Naive B cell (primary cell): ENCODE data around the gene XYLT1. TPM values are rescaled to one million over a fixed set of nuclear protein-coding genes. Genes with fewer than 3 reads are reported as not detected.
A peak's percentile ranks its signal among the peaks of the same experiment; 100 is the strongest.

ENCODE experiments used
- ATAC-seq, 2 donors: fragments of 150-1000 bp; cut with Tn5 transposase; 2 replicates each; pipeline ENCODE4 v1.10.0; 2021; ENCODE audit warnings: low read depth in 2 of 2, mild to moderate bottlenecking in 2 of 2, moderate library complexity in 2 of 2
- DNase-seq: peaks from one replicate; pipeline ENCODE4 v3.0.0; 2022
- H3K27ac Mint-ChIP-seq, 6 donors: one replicate each; pipeline ENCODE4 v1.8.0; 2020 to 2022; ENCODE audit warnings: mild to moderate bottlenecking in 6 of 6, mixed read lengths in 6 of 6, moderate library complexity in 5 of 6, inconsistent platforms in 2 of 6
- H3K27me3 Mint-ChIP-seq, 3 donors: one replicate each; pipeline ENCODE4 v1.8.0; 2021 to 2022; ENCODE audit warnings: mixed read lengths in 3 of 3, mild to moderate bottlenecking in 1 of 3
- H3K36me3 Mint-ChIP-seq, 2 donors: one replicate each; pipeline ENCODE4 v1.8.0; 2020 to 2022; ENCODE audit warnings: mixed read lengths in 2 of 2, inconsistent platforms in 1 of 2, mild to moderate bottlenecking in 1 of 2
- H3K4me1 Mint-ChIP-seq, 3 donors: one replicate each; pipeline ENCODE4 v1.8.0; 2020 to 2022; ENCODE audit warnings: mixed read lengths in 3 of 3, inconsistent platforms in 1 of 3, mild to moderate bottlenecking in 1 of 3, moderate library complexity in 1 of 3
- H3K4me3 Mint-ChIP-seq, 8 donors: one replicate each; pipeline ENCODE4 v1.8.0; 2020 to 2022; ENCODE audit warnings: mild to moderate bottlenecking in 8 of 8, mixed read lengths in 8 of 8, moderate library complexity in 8 of 8, inconsistent platforms in 2 of 8
- H3K9me3 Mint-ChIP-seq, 7 donors: one replicate each; pipeline ENCODE4 v1.8.0; 2020 to 2022; ENCODE audit warnings: mixed read lengths in 7 of 7, mild to moderate bottlenecking in 5 of 7, inconsistent platforms in 2 of 7, moderate library complexity in 1 of 7
- polyA plus RNA-seq, 6 donors: library from polyadenylated mRNA; unstranded; fragments of 300-500 nt; fragmentation: Illumina TruSeq; gene quantifications; one replicate each; pipeline ENCODE4 v1.2.3, GENCODE V29; 2021; ENCODE audit warnings: low read depth in 6 of 6

XYLT1 gene
- polyA plus RNA-seq, 6 donors from 2014 or later = 1.7 to 8.7 (median 3.9) TPM

- peaks cover 0 to 5% (median 0%) of the 10 kb centered on the region in 7 donors for H3K9me3 Mint-ChIP-seq
- H3K4me1 Mint-ChIP-seq = peaks cover 46 to 60% (median 53%) of the 10 kb centered on the region in 3 donors
- peak overlapping the region in 2 of 6 donors; percentile 89 to 91 for H3K27ac Mint-ChIP-seq
- ATAC-seq (no peak), DNase-seq (no peak)
- H3K27me3 Mint-ChIP-seq = no peaks in the 10 kb centered on the region
- H3K4me3 Mint-ChIP-seq = peak overlapping the region in 1 of 8 donors; percentile 12
- peaks cover 7 to 21% of the 10 kb centered on the region in 2 donors for H3K36me3 Mint-ChIP-seq
Measured at GRCh38 chr16:17447101-17447569, 23.6 kb downstream of the XYLT1 start.

GRCh38 chr16:17446661-17447060, 24.1 kb downstream of the XYLT1 start:
- H3K4me1 Mint-ChIP-seq = peaks cover 43 to 56% (median 51%) of the 10 kb centered on the region in 3 donors

GRCh38 chr16:17445421-17445820, 25.3 kb downstream of the XYLT1 start:
- H3K4me1 Mint-ChIP-seq = peaks cover 38 to 53% (median 42%) of the 10 kb centered on the region in 3 donors
- H3K27ac Mint-ChIP-seq = peak overlapping the region in 1 of 6 donors; percentile 47
- peaks cover 0 to 5% (median 2%) of the 10 kb centered on the region in 7 donors for H3K9me3 Mint-ChIP-seq

More at GRCh38 chr16:17446661-17447060, 24.1 kb downstream of the XYLT1 start:
- H3K36me3 Mint-ChIP-seq = peaks cover 11 to 21% of the 10 kb centered on the region in 2 donors
- H3K4me3 Mint-ChIP-seq = peak overlapping the region in 2 of 8 donors; percentile 12 to 76
- H3K9me3 Mint-ChIP-seq = peaks cover 0 to 5% (median 0%) of the 10 kb centered on the region in 7 donors
- H3K27ac Mint-ChIP-seq = peak overlapping the region in 3 of 6 donors; percentile 88 to 91 (median 89)
- no peak for DNase-seq
- ATAC-seq = no peak
- no peaks in the 10 kb centered on the region for H3K27me3 Mint-ChIP-seq

GRCh38 chr16:17444658-17445057, 26.1 kb downstream of the XYLT1 start:
- ATAC-seq = no peak
- H3K4me1 Mint-ChIP-seq = peaks cover 37 to 53% (median 42%) of the 10 kb centered on the region in 3 donors

More at GRCh38 chr16:17445421-17445820, 25.3 kb downstream of the XYLT1 start:
- Mint-ChIP-seq H3K36me3 (peaks cover 11 to 15% of the 10 kb centered on the region in 2 donors), H3K4me3 (peak overlapping the region in 1 of 8 donors; percentile 3), H3K27me3 (no peaks in the 10 kb centered on the region)
- ATAC-seq (no peak), DNase-seq (no peak)

GRCh38 chr16:17440131-17440530, 30.6 kb downstream of the XYLT1 start:
- peaks cover 16 to 33% of the 10 kb centered on the region in 2 donors for H3K36me3 Mint-ChIP-seq
- peak overlapping the region in 4 of 6 donors; percentile 45 to 90 (median 68) for H3K27ac Mint-ChIP-seq
- ATAC-seq (peak in 1 of 2 donors; percentile 68), DNase-seq (no peak)
- H3K9me3 Mint-ChIP-seq = peaks cover 1 to 10% (median 4%) of the 10 kb centered on the region in 7 donors
- peaks cover 59 to 65% (median 60%) of the 10 kb centered on the region in 3 donors for H3K4me1 Mint-ChIP-seq
- H3K4me3 Mint-ChIP-seq = peak overlapping the region in 5 of 8 donors; percentile 12 to 73 (median 32)
- no peaks in the 10 kb centered on the region for H3K27me3 Mint-ChIP-seq

More at GRCh38 chr16:17444658-17445057, 26.1 kb downstream of the XYLT1 start:
- Mint-ChIP-seq H3K27ac (peak overlapping the region in 3 of 6 donors; percentile 47 to 85 (median 56)), H3K9me3 (peaks cover 0 to 10% (median 4%) of the 10 kb centered on the region in 7 donors), H3K27me3 (no peaks in the 10 kb centered on the region), H3K36me3 (peaks cover 11 to 15% of the 10 kb centered on the region in 2 donors), H3K4me3 (no peak overlapping the region)
- DNase-seq = no peak

- DNase-seq = peak; percentile 39
- Mint-ChIP-seq H3K4me3 (peak overlapping the region in 7 of 8 donors; percentile 15 to 76 (median 57)), H3K9me3 (peaks cover 1 to 10% (median 4%) of the 10 kb centered on the region in 7 donors), H3K4me1 (peaks cover 65 to 70% (median 66%) of the 10 kb centered on the region in 3 donors), H3K36me3 (peaks cover 16 to 33% of the 10 kb centered on the region in 2 donors), H3K27ac (peak overlapping the region; percentile 45 to 90 (median 66)), H3K27me3 (no peaks in the 10 kb centered on the region)
- peak; percentile 79 to 85 for ATAC-seq
Measured at GRCh38 chr16:17439580-17439979, 31.2 kb downstream of the XYLT1 start.

GRCh38 chr16:17437981-17438380, 32.8 kb downstream of the XYLT1 start:
- no peak for DNase-seq

GRCh38 chr16:17437127-17437720, 33.5 kb downstream of the XYLT1 start:
- peak overlapping the region in 1 of 8 donors; percentile 10 for H3K4me3 Mint-ChIP-seq

More at GRCh38 chr16:17437981-17438380, 32.8 kb downstream of the XYLT1 start:
- Mint-ChIP-seq H3K4me1 (peaks cover 63 to 78% (median 78%) of the 10 kb centered on the region in 3 donors), H3K36me3 (peaks cover 16 to 19% of the 10 kb centered on the region in 2 donors), H3K4me3 (peak overlapping the region in 3 of 8 donors; percentile 10 to 47 (median 45)), H3K9me3 (peaks cover 0 to 10% (median 1%) of the 10 kb centered on the region in 7 donors), H3K27ac (peak overlapping the region in 1 of 6 donors; percentile 21), H3K27me3 (no peaks in the 10 kb centered on the region)
- no peak for ATAC-seq

GRCh38 chr16:17435318-17435717, 35.4 kb downstream of the XYLT1 start:
- peaks cover 75 to 96% (median 92%) of the 10 kb centered on the region in 3 donors for H3K4me1 Mint-ChIP-seq
- no peak for DNase-seq
- peak overlapping the region in 1 of 6 donors; percentile 56 for H3K27ac Mint-ChIP-seq
- peak overlapping the region in 1 of 8 donors; percentile 24 for H3K4me3 Mint-ChIP-seq
- peaks cover 0 to 7% (median 1%) of the 10 kb centered on the region in 7 donors for H3K9me3 Mint-ChIP-seq
- no peaks in the 10 kb centered on the region for H3K27me3 Mint-ChIP-seq
- peaks cover 12 to 18% of the 10 kb centered on the region in 2 donors for H3K36me3 Mint-ChIP-seq
- ATAC-seq = no peak

More at GRCh38 chr16:17437127-17437720, 33.5 kb downstream of the XYLT1 start:
- Mint-ChIP-seq H3K4me1 (peaks cover 70 to 86% (median 85%) of the 10 kb centered on the region in 3 donors), H3K9me3 (peaks cover 0 to 10% (median 1%) of the 10 kb centered on the region in 7 donors), H3K36me3 (peaks cover 16 to 18% of the 10 kb centered on the region in 2 donors), H3K27ac (no peak overlapping the region), H3K27me3 (no peaks in the 10 kb centered on the region)
- DNase-seq (no peak), ATAC-seq (no peak)

- no peak for ATAC-seq
- DNase-seq = no peak
- Mint-ChIP-seq H3K9me3 (no peaks in the 10 kb centered on the region), H3K27me3 (no peaks in the 10 kb centered on the region), H3K27ac (peak overlapping the region in 4 of 6 donors; percentile 3 to 84 (median 40)), H3K36me3 (peaks cover 16 to 18% of the 10 kb centered on the region in 2 donors), H3K4me1 (peaks cover 62 to 81% (median 81%) of the 10 kb centered on the region in 3 donors), H3K4me3 (peak overlapping the region in 3 of 8 donors; percentile 9 to 26 (median 21))
Measured at GRCh38 chr16:17433577-17434451, 36.9 kb downstream of the XYLT1 start.

GRCh38 chr16:17432901-17433576, 37.7 kb downstream of the XYLT1 start:
- Mint-ChIP-seq H3K36me3 (peaks cover 10 to 13% of the 10 kb centered on the region in 2 donors), H3K4me3 (peak overlapping the region in 6 of 8 donors; percentile 10 to 68 (median 47)), H3K27me3 (no peaks in the 10 kb centered on the region), H3K4me1 (peaks cover 54 to 73% (median 73%) of the 10 kb centered on the region in 3 donors), H3K9me3 (no peaks in the 10 kb centered on the region), H3K27ac (peak overlapping the region; percentile 33 to 84 (median 60))
- DNase-seq = no peak
- peak in 1 of 2 donors; percentile 45 for ATAC-seq

GRCh38 chr16:17431968-17432625, 38.7 kb downstream of the XYLT1 start:
- Mint-ChIP-seq H3K36me3 (peaks cover 10 to 16% of the 10 kb centered on the region in 2 donors), H3K27me3 (no peaks in the 10 kb centered on the region), H3K9me3 (no peaks in the 10 kb centered on the region), H3K4me3 (no peak overlapping the region), H3K4me1 (peaks cover 56 to 70% (median 69%) of the 10 kb centered on the region in 3 donors), H3K27ac (peak overlapping the region in 3 of 6 donors; percentile 26 to 73 (median 64))
- no peak for ATAC-seq
- no peak for DNase-seq
